ENCODE data around the gene TMEM9. TPM values are rescaled to one million over a fixed set of nuclear protein-coding genes. Genes with fewer than 3 reads are reported as not detected.

The TMEM9 gene
- total and polyA plus RNA-seq, 2 donors (not counting 3 experiments of a cell fraction or from before 2014, with no cell fraction given): 39.3 to 96.1 TPM

DNA sequence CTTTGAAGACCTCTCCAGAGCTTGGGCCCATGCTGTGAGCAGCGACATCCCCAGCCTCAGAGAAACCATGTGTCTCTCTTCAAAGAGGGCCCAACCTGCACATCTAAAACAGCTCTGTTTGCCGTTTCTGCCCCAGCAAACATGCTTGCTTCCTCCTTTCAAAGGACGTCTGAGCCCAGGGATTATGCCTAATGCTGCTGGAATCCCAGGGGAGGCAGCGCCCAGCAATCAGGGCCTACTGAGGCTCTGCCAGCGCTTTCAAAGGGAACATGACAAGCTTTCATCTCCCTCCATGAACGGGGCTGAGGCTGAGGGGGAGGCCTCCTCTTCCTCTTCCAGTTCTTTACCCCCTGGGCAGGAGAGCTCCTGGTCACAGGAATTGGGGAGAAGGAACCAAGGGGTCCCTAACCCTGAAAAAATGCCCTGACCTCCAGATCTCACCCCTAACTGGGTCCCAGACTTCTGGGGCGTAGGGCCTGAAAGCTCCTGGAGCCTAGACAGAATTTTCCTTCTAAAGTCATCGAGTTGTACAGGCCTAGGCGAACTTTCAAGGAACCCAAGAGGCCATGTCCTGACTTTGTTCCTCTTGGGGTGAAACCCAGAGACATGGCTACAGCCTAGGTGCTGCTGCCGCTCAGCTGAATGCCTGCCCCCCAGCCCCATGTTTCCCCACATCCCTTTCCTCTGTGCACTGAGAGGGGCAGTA, 13.9 kb downstream of the TMEM9 start:
- no peak overlapping the region for H2AFZ ChIP-seq (ENCODE audit: low read depth, low read length)
- peaks cover 0 to 47% of the 10 kb centered on the region in 2 experiments for H3K36me3 ChIP-seq (ENCODE audit: control insufficient read depth in 2 of 2, extremely low read depth in 1 of 2, insufficient read depth in 2 of 2, low read length in 2 of 2)
- no peaks in the 10 kb centered on the region for H3K79me2 ChIP-seq (ENCODE audit: control insufficient read depth, insufficient read depth, low read length)
- no peak overlapping the region for H3K27ac ChIP-seq (ENCODE audit: insufficient read depth, low read depth, low read length)
- H3K9me3 ChIP-seq (replicated peaks; ENCODE audit: control insufficient read depth, insufficient read depth, low read length): no peaks in the 10 kb centered on the region
- H3K27me3 ChIP-seq (ENCODE audit: control insufficient read depth in 2 of 2, insufficient read depth in 2 of 2, low read length in 2 of 2): no peaks in the 10 kb centered on the region
- H3K4me2 ChIP-seq (ENCODE audit: insufficient read depth, low read length): no peak overlapping the region
- no peak overlapping the region for H3K9ac ChIP-seq (replicated peaks; ENCODE audit: extremely low read depth, insufficient read depth, low read length)
- ChIA-PET POLR2A (no interaction called here), CTCF (interaction anchor here (1.2 kb wide), 1 partner anchor 168 kb away, joined by 3 read pairs; no protein-coding TSS in a partner anchor)
- no peaks in the 10 kb centered on the region for H4K20me1 ChIP-seq (replicated peaks; ENCODE audit: control insufficient read depth, extremely low read depth, insufficient read depth, low read length)
- FAIRE-seq (no peak), DNase-seq (ENCODE audit: low read depth, low spot score) (no peak)
- dilution Hi-C loops (cut with MboI; ENCODE audit: extremely low pct_ligation_motif_present, low sequenced_read_pairs): no loop called here
- H3K4me3 ChIP-seq (replicated peaks in 1 of 3; ENCODE audit: insufficient read depth in 1 of 3, low read depth in 1 of 3, low read length in 3 of 3): no peak overlapping the region
- no TSS peak for BruUV-seq (replicated peaks)
- H3K9me1 ChIP-seq (replicated peaks; ENCODE audit: control insufficient read depth, extremely low read depth, insufficient read depth, low read length): no peaks in the 10 kb centered on the region
- no peaks in the 10 kb centered on the region for H3K4me1 ChIP-seq (ENCODE audit: control insufficient read depth, extremely low read depth, insufficient read depth, low read length)
- no peak for TF ChIP-seq CTCF (IDR thresholded peaks at IDR 0.05; ENCODE audit: extremely low read depth in 1 of 2, insufficient read depth in 1 of 2, low read depth in 1 of 2, low read length in 2 of 2)
- TF ChIP-seq POLR2AphosphoS5 (IDR thresholded peaks at IDR 0.05; ENCODE audit: insufficient read depth, low read depth, low read length): no peak
- TF ChIP-seq GATA2 (IDR thresholded peaks at IDR 0.05; ENCODE audit: insufficient read depth, insufficient read length, low read depth, low read length): no peak
- no peak for TF ChIP-seq EZH2 (IDR thresholded peaks at IDR 0.05; ENCODE audit: borderline replicate concordance, low read depth, low read length, severe bottlenecking)
- no peak for TF ChIP-seq POLR2A (IDR thresholded peaks at IDR 0.05; ENCODE audit: low read depth, low read length)
- TF ChIP-seq FOS (IDR thresholded peaks at IDR 0.05; ENCODE audit: borderline replicate concordance, insufficient read depth, low read length): no peak
- TF ChIP-seq MYC (IDR thresholded peaks at IDR 0.05; ENCODE audit: low read depth, low read length): no peak
- no peak for TF ChIP-seq JUN (IDR thresholded peaks at IDR 0.05; ENCODE audit: borderline replicate concordance, insufficient read depth, insufficient read length, low read depth)
- intact Hi-C loops (cut with micrococcal nuclease): no loop called here
